ENCODE measurements around the gene EPS8L2. TPM values are rescaled to one million over a fixed set of nuclear protein-coding genes. Genes with fewer than 3 reads are reported as not detected.

EPS8L2 gene
- total and polyA plus RNA-seq, 10 of the 15 experiments (the other 5 are each of a cell fraction or from before 2014, with no cell fraction given): 0.76 to 20.0 (median 9.7) TPM

GRCh38 chr11:773425-773824 is 67.4 kb downstream of the EPS8L2 start:
- WGBS (ENCODE audit: insufficient coverage, insufficient replicate concordance, low lambda C conversion rate, missing lambda C conversion rate): 88% methylated on average over 5 of the region's 5 CpGs
- Histone ChIP-seq H3K36me3 (ENCODE audit: control insufficient read depth in 2 of 2, insufficient read depth in 2 of 2, low read length in 1 of 2) (peaks cover 0 to 27% of the 10 kb centered on the region in 2 experiments; a peak in 3 of 4 replicates), H2AFZ (ENCODE audit: control insufficient read depth, low read depth, low read length) (no peak overlapping the region), H3K4me2 (ENCODE audit: control insufficient read depth, insufficient read depth) (no peak overlapping the region), H3K27ac (ENCODE audit: control insufficient read depth, insufficient read depth) (no peak overlapping the region), H3K4me3 (no peak overlapping the region), H4K20me1 (ENCODE audit: control insufficient read depth, insufficient read depth) (no peaks in the 10 kb centered on the region), H3K9me3 (replicated peaks; ENCODE audit: control insufficient read depth, insufficient read depth, low read length) (no peaks in the 10 kb centered on the region), H3K79me2 (ENCODE audit: control insufficient read depth, insufficient read depth, low read length) (peaks cover 41% of the 10 kb centered on the region), H3K9ac (ENCODE audit: control insufficient read depth, insufficient read depth, low read length) (no peak overlapping the region), H3K4me1 (ENCODE audit: control insufficient read depth, insufficient read depth, low read length) (peaks cover 11% of the 10 kb centered on the region), H3K27me3 (replicated peaks in 1 of 2; ENCODE audit: control insufficient read depth in 2 of 2, insufficient read depth in 2 of 2, low read length in 1 of 2) (no peaks in the 10 kb centered on the region)
- TF ChIP-seq IRF5 (IDR thresholded peaks at IDR 0.05; ENCODE audit: borderline replicate concordance): no peak
- no peak for TF ChIP-seq IKZF2 (IDR thresholded peaks at IDR 0.05)
- TF ChIP-seq MEF2A (IDR thresholded peaks at IDR 0.05; ENCODE audit: insufficient read depth, low read depth, low read length): no peak
- TF ChIP-seq SMARCA5 (IDR thresholded peaks at IDR 0.05): no peak
- ChIA-PET RAD21 (ENCODE audit: unreplicated experiment) (no interaction called here), POLR2A (interaction anchor here (0.5 kb wide), 1 partner anchor 142 kb away, joined by 5 read pairs; no protein-coding TSS in a partner anchor), SMC1A (ENCODE audit: uncharacterized antibody, unreplicated experiment) (no interaction called here), CTCF (no interaction called here)
- no peak for FAIRE-seq
- no peak for DNase-seq (ENCODE audit: low read depth, low spot score)
- in situ Hi-C loops (cut with MboI): no loop called here
- intact Hi-C loops (cut with micrococcal nuclease; ENCODE audit: unreplicated experiment): no loop called here
- BruUV-seq (replicated peaks): no TSS peak
- no peak for ATAC-seq

GRCh38 chr11:773830-774229 is 67.8 kb downstream of the EPS8L2 start:
- POLR2A ChIA-PET: interaction anchor here (0.5 kb wide), 1 partner anchor 142 kb away, joined by 5 read pairs; no protein-coding TSS in a partner anchor
- intact Hi-C loops (cut with micrococcal nuclease; ENCODE audit: unreplicated experiment): no loop called here
- Histone ChIP-seq H3K27me3 (replicated peaks in 1 of 2; ENCODE audit: control insufficient read depth in 2 of 2, insufficient read depth in 2 of 2, low read length in 1 of 2) (no peaks in the 10 kb centered on the region), H3K4me3 (no peak overlapping the region), H4K20me1 (ENCODE audit: control insufficient read depth, insufficient read depth) (no peaks in the 10 kb centered on the region), H3K4me2 (ENCODE audit: control insufficient read depth, insufficient read depth) (no peak overlapping the region), H3K27ac (ENCODE audit: control insufficient read depth, insufficient read depth) (no peak overlapping the region), H2AFZ (ENCODE audit: control insufficient read depth, low read depth, low read length) (no peak overlapping the region), H3K36me3 (ENCODE audit: control insufficient read depth in 2 of 2, insufficient read depth in 2 of 2, low read length in 1 of 2) (peaks cover 0 to 27% of the 10 kb centered on the region in 2 experiments; a peak in 3 of 4 replicates), H3K9me3 (replicated peaks; ENCODE audit: control insufficient read depth, insufficient read depth, low read length) (no peaks in the 10 kb centered on the region), H3K9ac (ENCODE audit: control insufficient read depth, insufficient read depth, low read length) (no peak overlapping the region), H3K79me2 (ENCODE audit: control insufficient read depth, insufficient read depth, low read length) (peaks cover 41% of the 10 kb centered on the region), H3K4me1 (ENCODE audit: control insufficient read depth, insufficient read depth, low read length) (peaks cover 13% of the 10 kb centered on the region)
- 94% methylated on average over 9 of the region's 9 CpGs for WGBS (ENCODE audit: insufficient coverage, insufficient replicate concordance, low lambda C conversion rate, missing lambda C conversion rate)
- CTCF ChIA-PET: no interaction called here
- DNase-seq (ENCODE audit: low read depth, low spot score): no peak
- FAIRE-seq: no peak
- no peak for ATAC-seq
- RAD21 ChIA-PET (ENCODE audit: unreplicated experiment): no interaction called here
- in situ Hi-C loops (cut with MboI): no loop called here
- BruUV-seq (replicated peaks): no TSS peak
- SMC1A ChIA-PET (ENCODE audit: uncharacterized antibody, unreplicated experiment): no interaction called here
- TF ChIP-seq PRDM15 (CRISPR knock-in tag; IDR thresholded peaks at IDR 0.05) (no peak), NKRF (conservative IDR thresholded peaks at IDR 0.05) (no peak), RAD21 (IDR thresholded peaks at IDR 0.05; ENCODE audit: insufficient read depth, low read depth, low read length) (no peak)

All from GM12878 (cell line).